Measurements from ENCODE around the gene THOP1. TPM values are rescaled to one million over a fixed set of nuclear protein-coding genes. Genes with fewer than 3 reads are reported as not detected.

Gene THOP1
- polyA plus RNA-seq, 2 of the 4 experiments (the other 2 are of a cell fraction): 43.5 to 90.5 TPM

- no peak for ATAC-seq
- CTCF ChIA-PET: interaction anchor here (0.7 kb wide), 1 partner anchor 10 kb away, joined by 3 read pairs; no protein-coding TSS in a partner anchor
- POLR2A ChIA-PET: no interaction called here
- Histone ChIP-seq H3K4me3 (no peak overlapping the region), H3K27ac (no peak overlapping the region), H3K4me1 (no peaks in the 10 kb centered on the region), H3K4me2 (no peak overlapping the region), H3K9me3 (no peaks in the 10 kb centered on the region)
- no peak for DNase-seq (ENCODE audit: low read depth in 1 of 2, low spot score in 1 of 2)
- TF ChIP-seq SMC3 (IDR thresholded peaks at IDR 0.05) (no peak), POLR2AphosphoS2 (conservative IDR thresholded peaks at IDR 0.05; ENCODE audit: low read length) (no peak), SREBF2 (IDR thresholded peaks at IDR 0.05) (no peak), ZSCAN20 (CRISPR knock-in tag; IDR thresholded peaks at IDR 0.05) (no peak), BCL3 (IDR thresholded peaks at IDR 0.05) (no peak), REST (IDR thresholded peaks at IDR 0.05) (no peak), ZFP36 (IDR thresholded peaks at IDR 0.05; ENCODE audit: borderline replicate concordance, partially characterized antibody) (no peak), ZC3H11A (IDR thresholded peaks at IDR 0.05) (no peak), RARB (CRISPR knock-in tag; IDR thresholded peaks at IDR 0.05) (no peak), JUNB (IDR thresholded peaks at IDR 0.05) (no peak), HEYL (CRISPR knock-in tag; IDR thresholded peaks at IDR 0.05) (no peak)
- FAIRE-seq: no peak
- WGBS (ENCODE audit: missing lambda C conversion rate): 77% methylated on average over 5 of the region's 13 CpGs
These were observed 29.9 kb downstream of the THOP1 start for GRCh38 chr19:2815191-2815614.

- ChIA-PET POLR2A (no interaction called here), CTCF (no interaction called here)
- Histone ChIP-seq H3K4me2 (no peak overlapping the region), H3K9me3 (no peaks in the 10 kb centered on the region), H3K4me3 (no peak overlapping the region), H3K4me1 (no peaks in the 10 kb centered on the region; the same call in 2 of the 3 replicates), H3K27ac (no peak overlapping the region)
- ATAC-seq (no peak), DNase-seq (ENCODE audit: low read depth in 1 of 2, low spot score in 1 of 2) (no peak), FAIRE-seq (no peak)
- WGBS (ENCODE audit: missing lambda C conversion rate): 92% methylated on average over 15 of the region's 15 CpGs
- TF ChIP-seq ATOH8 (CRISPR knock-in tag; IDR thresholded peaks at IDR 0.05; ENCODE audit: low read depth): no peak
- no peak for TF ChIP-seq HOXA7 (CRISPR knock-in tag; IDR thresholded peaks at IDR 0.05)
- no peak for TF ChIP-seq CTCF (IDR thresholded peaks at IDR 0.05)
- no peak for TF ChIP-seq CBX2 (IDR thresholded peaks at IDR 0.05; ENCODE audit: borderline replicate concordance, low read depth)
- no peak for TF ChIP-seq SREBF2 (IDR thresholded peaks at IDR 0.05)
- no peak for TF ChIP-seq MAZ (IDR thresholded peaks at IDR 0.05; ENCODE audit: borderline replicate concordance, low read depth, low read length)
- no peak for TF ChIP-seq EP300 (IDR thresholded peaks at IDR 0.05)
- no peak for TF ChIP-seq ZNF302 (CRISPR knock-in tag; IDR thresholded peaks at IDR 0.05)
- TF ChIP-seq CHD4 (IDR thresholded peaks at IDR 0.05; ENCODE audit: borderline replicate concordance): no peak
- no peak for TF ChIP-seq RCOR1 (IDR thresholded peaks at IDR 0.05; ENCODE audit: low read depth, low read length)
These were observed 30.6 kb downstream of the THOP1 start for GRCh38 chr19:2815923-2816322.

Data from A549 (cell line).